HepG2 (cell line): ENCODE data around the gene P3R3URF. TPM values are rescaled to one million over a fixed set of nuclear protein-coding genes. Genes with fewer than 3 reads are reported as not detected.

Source experiments
- ATAC-seq: fragments of 200-7000 bp; cut with Tn5 transposase; 3 replicates; pipeline ENCODE4 v1.9.1; 2020; ENCODE audit warnings: mild to moderate bottlenecking, moderate library complexity
- BruUV-seq: library from RNA; stranded (reverse); fragments of 400-500 nt; replicated peaks from 2 replicates; lab custom pipeline; 2021; lab: Mats Ljungman, UMichigan
- CTCF ChIA-PET: fragments of 300-600 bp; formaldehyde crosslinking; extraction: SDS; loops from one replicate; lab custom pipeline; 2021; ENCODE audit warnings: low total read pairs, inconsistent platforms, low intra/inter-chr PET ratio; lab: Yijun Ruan, JAX
- POLR2A ChIA-PET: fragments of 350-600 bp; sonication (Branson Sonifier 250); formaldehyde crosslinking; loops from one replicate; lab custom pipeline; 2020; ENCODE audit warnings: antibody characterized with exemption, inconsistent platforms; lab: Yijun Ruan, JAX
- DNase-seq: peaks from one replicate; pipeline ENCODE4 v3.0.0-alpha.2; 2015; ENCODE audit warnings: low spot score
- FAIRE-seq: peaks from 3 replicates; lab custom pipeline; 2011; peaks lifted over from hg19 to GRCh38; lab: Jason Lieb, UNC
- H2AFZ ChIP-seq: one replicate; pipeline ENCODE4 v1.6.1; 2011; ENCODE audit warnings: low read length, inconsistent platforms
- H3K27ac ChIP-seq: fragments of 300-600 bp; 3 replicates; pipeline ENCODE4 v1.8.0; 2011; ENCODE audit warnings: mixed run types, mild to moderate bottlenecking, mixed read lengths, low read length, inconsistent platforms; ENCODE audit not compliant: insufficient read depth; ENCODE audit errors: extremely low read length
- H3K27me3 ChIP-seq, 2 experiments: fragments of 200-600 bp in 1 of 2; 2 replicates in 1 of 2; 3 replicates in 1 of 2; pipeline versions ENCODE4 v1.6.0 to v1.8.0; 2011; ENCODE audit warnings: low read length in 2 of 2, mild to moderate bottlenecking in 2 of 2, moderate library complexity in 2 of 2, inconsistent platforms in 1 of 2; ENCODE audit not compliant: insufficient read depth in 2 of 2, control insufficient read depth in 1 of 2
- H3K36me3 ChIP-seq, 2 experiments: fragments of 200-600 bp in 1 of 2; replicated peaks in 1 of 2; 2 replicates in 1 of 2; 3 replicates in 1 of 2; pipeline versions ENCODE4 v1.5.1 to v1.8.0; 2011; ENCODE audit warnings: low read length in 2 of 2, inconsistent platforms in 1 of 2; ENCODE audit not compliant: insufficient read depth in 2 of 2, control insufficient read depth in 1 of 2
- H3K4me1 ChIP-seq: 2 replicates; pipeline ENCODE4 v1.5.1; 2012; ENCODE audit warnings: low read length, inconsistent platforms; ENCODE audit not compliant: insufficient read depth
- H3K4me2 ChIP-seq: 2 replicates; pipeline ENCODE4 v1.6.0; 2011; ENCODE audit warnings: low read depth, low read length, inconsistent platforms
- H3K4me3 ChIP-seq, 3 experiments: fragments of 200-600 bp in 1 of 3; sonication (generic), shearing (Covaris generic) in 1 of 3; replicated peaks in 1 of 3; 2 replicates each; pipeline ENCODE4 v1.5.1; 2011 to 2016; ENCODE audit warnings: low read length in 3 of 3, inconsistent platforms in 2 of 3, low read depth in 2 of 3, mild to moderate bottlenecking in 2 of 3, control low read depth in 1 of 3, mixed read lengths in 1 of 3; ENCODE audit not compliant: insufficient read depth in 1 of 3
- H3K79me2 ChIP-seq: one replicate; pipeline ENCODE4 v1.6.1; 2011; ENCODE audit warnings: low read length, inconsistent platforms; ENCODE audit not compliant: insufficient read depth
- H3K9ac ChIP-seq: 2 replicates; pipeline ENCODE4 v1.6.0; 2011; ENCODE audit warnings: mild to moderate bottlenecking, low read depth, low read length, inconsistent platforms; ENCODE audit not compliant: insufficient read depth
- H3K9me3 ChIP-seq: 2 replicates; pipeline ENCODE4 v1.5.1; 2012; ENCODE audit warnings: mild to moderate bottlenecking, low read length
- H4K20me1 ChIP-seq: 2 replicates; pipeline ENCODE4 v1.6.0; 2011; ENCODE audit warnings: inconsistent platforms, mild to moderate bottlenecking, low read length, moderate library complexity; ENCODE audit not compliant: insufficient read depth
- BORCS8-MEF2B ChIP-seq: sonication (generic); formaldehyde crosslinking; IDR thresholded peaks from 2 replicates; pipeline ENCODE4 v1.8.0; 2022; ENCODE audit warnings: mild to moderate bottlenecking, missing genetic modification reagents
- CAMTA2 ChIP-seq: sonication (generic); formaldehyde crosslinking; IDR thresholded peaks from 2 replicates; pipeline ENCODE4 v1.4.0; 2020; ENCODE audit warnings: mild to moderate bottlenecking, missing genetic modification reagents, borderline replicate concordance
- CHCHD3 ChIP-seq: sonication (generic); formaldehyde crosslinking; IDR thresholded peaks from 2 replicates; pipeline ENCODE4 v1.8.0; 2022; ENCODE audit warnings: mild to moderate bottlenecking, missing genetic modification reagents, moderate library complexity
- ETV5 ChIP-seq: IDR thresholded peaks from 2 replicates; pipeline ENCODE4 v1.6.1; 2018; ENCODE audit warnings: missing biosample characterization, missing genetic modification reagents, inconsistent platforms, borderline replicate concordance
- HES4 ChIP-seq: sonication (generic); formaldehyde crosslinking; IDR thresholded peaks from 2 replicates; pipeline ENCODE4 v1.9.0; 2021; ENCODE audit warnings: mild to moderate bottlenecking, missing genetic modification reagents, borderline replicate concordance
- HNRNPL ChIP-seq: fragments of 200-400 bp; formaldehyde crosslinking; IDR thresholded peaks from 2 replicates; pipeline ENCODE4 v1.6.1; 2017; ENCODE audit warnings: mild to moderate bottlenecking, low read depth, low read length
- KAT7 ChIP-seq: IDR thresholded peaks from 2 replicates; pipeline ENCODE4 v1.6.1; 2018; ENCODE audit warnings: borderline replicate concordance, missing compliant biosample characterization
- MIER2 ChIP-seq: IDR thresholded peaks from 2 replicates; pipeline ENCODE4 v1.6.1; 2016; ENCODE audit warnings: missing biosample characterization, missing genetic modification reagents
- NCOA1 ChIP-seq: sonication (generic); formaldehyde crosslinking; IDR thresholded peaks from 2 replicates; pipeline ENCODE4 v1.9.0; 2021; ENCODE audit warnings: missing genetic modification reagents
- NPAS2 ChIP-seq: sonication (generic); formaldehyde crosslinking; IDR thresholded peaks from 2 replicates; pipeline ENCODE4 v1.8.0; 2022; ENCODE audit warnings: mild to moderate bottlenecking, missing genetic modification reagents, borderline replicate concordance
- PRPF4 ChIP-seq: fragments of 200-400 bp; formaldehyde crosslinking; IDR thresholded peaks from 2 replicates; pipeline ENCODE4 v1.6.1; 2016; ENCODE audit warnings: low read length, low read depth; ENCODE audit not compliant: poor library complexity, severe bottlenecking
- SOX6 ChIP-seq, 2 experiments: fragments of 450-650 bp in 1 of 2; sonication (generic) in 1 of 2; formaldehyde crosslinking in 1 of 2; IDR thresholded peaks; 2 replicates each; pipeline versions ENCODE4 v1.4.0 to v1.6.1; 2017 to 2020; ENCODE audit warnings: antibody characterized with exemption in 1 of 2, mild to moderate bottlenecking in 1 of 2, missing genetic modification reagents in 1 of 2
- ZHX2 ChIP-seq, 2 experiments: sonication (generic) in 1 of 2; formaldehyde crosslinking in 1 of 2; IDR thresholded peaks; 2 replicates each; pipeline versions ENCODE4 v1.6.1 to v1.9.0; 2014 to 2022; ENCODE audit warnings: antibody characterized with exemption in 1 of 2, borderline replicate concordance in 1 of 2, inconsistent platforms in 1 of 2, low read depth in 1 of 2, missing genetic modification reagents in 1 of 2
- ZNF225 ChIP-seq: sonication (generic); formaldehyde crosslinking; IDR thresholded peaks from 2 replicates; pipeline ENCODE4 v1.4.0; 2020; ENCODE audit warnings: mild to moderate bottlenecking, missing genetic modification reagents
- ZNF282 ChIP-seq: fragments of 450-650 bp; IDR thresholded peaks from 2 replicates; pipeline ENCODE4 v1.6.1; 2018; ENCODE audit not compliant: partially characterized antibody
- WGBS: methylation state at CpG from one replicate; pipeline ENCODE4 v1.1.6; 2017; ENCODE audit warnings: low lambda C conversion rate; 5-methylcytosine and 5-hydroxymethylcytosine counted together
- in situ Hi-C: cut with HindIII; loops from 2 replicates; pipeline ENCODE4 v1.10.0; 2017; ENCODE audit warnings: low pct_unique_long_range_greater_than_20kb; ENCODE audit not compliant: extremely low pct_ligation_motif_present
- intact Hi-C: fragments of 100-400 bp; cut with micrococcal nuclease; formaldehyde crosslinking; loops from one replicate; pipeline ENCODE4 v1.10.0; 2022; ENCODE audit not compliant: unreplicated experiment
- polyA plus RNA-seq, 8 experiments: library from polyadenylated mRNA; depleted of rRNA in 3 of 8; stranded (reverse) in 7 of 8; unstranded in 1 of 8; fragments of >200 nt; fragmentation: Illumina TruSeq in 4 of 8; extraction: Trizol in 4 of 8; gene quantifications; 2 replicates each; pipeline versions ENCODE4 v1.2.1 to v1.2.3, GENCODE V29; 2011 to 2016; ENCODE audit warnings: low read depth in 4 of 8, missing spikeins in 1 of 8, mixed read lengths in 1 of 8; ENCODE audit not compliant: insufficient read depth in 1 of 8
- total RNA-seq, 5 experiments: library from RNA; depleted of rRNA; stranded (reverse); fragments of >200 nt; fragmentation: Illumina TruSeq; extraction: Trizol; gene quantifications; 2 replicates each; pipeline ENCODE4 v1.2.3, GENCODE V29; 2016; ENCODE audit warnings: low read depth in 1 of 5
- TF ChIP-seq, protein P1 (sequence below): sonication (generic); formaldehyde crosslinking; IDR thresholded peaks from 2 replicates; pipeline ENCODE4 v1.4.0; 2020; ENCODE audit warnings: mild to moderate bottlenecking, missing genetic modification reagents

The P3R3URF gene
- total and polyA plus RNA-seq, 2 of the 13 experiments (the other 11 are each of a cell fraction or from before 2014, with no cell fraction given) = not detected

- peaks cover 4% of the 10 kb centered on the region for H3K79me2 ChIP-seq
- ChIA-PET CTCF (no interaction called here), POLR2A (interaction anchor here (0.7 to 1.3 kb wide), 6 partner anchors 9 to 114 kb away, joined by 3 to 6 read pairs (median 4); partner anchors contain the start of gene POMGNT1)
- H3K9ac ChIP-seq = peak within 1 kb of the TSS; percentile 72
- peaks cover 2 to 16% of the 10 kb centered on the region in 2 experiments; a peak in 3 of 5 replicates for H3K27me3 ChIP-seq
- no TSS peak for BruUV-seq
- H4K20me1 ChIP-seq = no peaks in the 10 kb centered on the region
- WGBS = under 1% methylated on average over 25 of the region's 55 CpGs
- intact Hi-C loops (no loop called here), in situ Hi-C loops (no loop called here)
- FAIRE-seq (peak; percentile 62), DNase-seq (peak; percentile 91), ATAC-seq (peak; percentile 96)
- H3K4me3 ChIP-seq = peak within 1 kb of the TSS; percentile 54 to 74 (median 70)
- H3K36me3 ChIP-seq = no peaks in the 10 kb centered on the region
- H2AFZ ChIP-seq = peak within 1 kb of the TSS; percentile 83
- H3K27ac ChIP-seq = peak within 1 kb of the TSS; percentile 81
- H3K9me3 ChIP-seq = no peaks in the 10 kb centered on the region
- peak within 1 kb of the TSS; percentile 87 for H3K4me2 ChIP-seq
- H3K4me1 ChIP-seq = peaks cover 30% of the 10 kb centered on the region
- TF ChIP-seq KAT7 (CRISPR knock-in tag) (peak; percentile 68; the same call in 1 of the 2 replicates), BORCS8-MEF2B (peak; percentile 99), ZNF282 (no peak), MIER2 (no peak; the same call in 1 of the 2 replicates), NPAS2 (no peak), ETV5 (CRISPR knock-in tag) (peak; percentile 78), ZHX2 (IDR thresholded peaks at IDR 0.05; ENCODE audit: low read depth) (0 out of 2 replicates have a peak, but pooled peaks have one; percentile 51), ZHX2 (CRISPR knock-in tag; IDR thresholded peaks at IDR 0.05; ENCODE audit: borderline replicate concordance) (peak; percentile 85; the same call in 1 of the 2 replicates), SOX6 (IDR thresholded peaks at IDR 0.05) (no peak), SOX6 (CRISPR knock-in tag; IDR thresholded peaks at IDR 0.05) (peak; percentile 81), HES4 (CRISPR knock-in tag) (peak; percentile 98), NCOA1 (CRISPR knock-in tag) (peak; percentile 94), CAMTA2 (CRISPR knock-in tag) (0 out of 2 replicates have a peak, but pooled peaks have one; percentile 37), CHCHD3 (CRISPR knock-in tag) (peak; percentile 67; the same call in 1 of the 2 replicates), PRPF4 (no peak), ZNF225 (peak; percentile 94), HNRNPL (0 out of 2 replicates have a peak, but pooled peaks have one; percentile 67)
- TF ChIP-seq, protein P1, sequence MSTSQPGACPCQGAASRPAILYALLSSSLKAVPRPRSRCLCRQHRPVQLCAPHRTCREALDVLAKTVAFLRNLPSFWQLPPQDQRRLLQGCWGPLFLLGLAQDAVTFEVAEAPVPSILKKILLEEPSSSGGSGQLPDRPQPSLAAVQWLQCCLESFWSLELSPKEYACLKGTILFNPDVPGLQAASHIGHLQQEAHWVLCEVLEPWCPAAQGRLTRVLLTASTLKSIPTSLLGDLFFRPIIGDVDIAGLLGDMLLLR (CRISPR knock-in tag) = peak; percentile 99
Measured at GRCh38 chr1:46132529-46133180, 43.6 kb downstream of the P3R3URF start, which contains the start of gene PIK3R3. Gene PIK3R3, minus strand, starts transcription at chr1:46132629. Its CDS starts 677 bp downstream, at chr1:46131952.
